ENCODE data around the gene KRTAP9-8. TPM values are rescaled to one million over a fixed set of nuclear protein-coding genes. Genes with fewer than 3 reads are reported as not detected.

The KRTAP9-8 gene
- total RNA-seq, 2 donors from 2014 or later, result not detected

DNA sequence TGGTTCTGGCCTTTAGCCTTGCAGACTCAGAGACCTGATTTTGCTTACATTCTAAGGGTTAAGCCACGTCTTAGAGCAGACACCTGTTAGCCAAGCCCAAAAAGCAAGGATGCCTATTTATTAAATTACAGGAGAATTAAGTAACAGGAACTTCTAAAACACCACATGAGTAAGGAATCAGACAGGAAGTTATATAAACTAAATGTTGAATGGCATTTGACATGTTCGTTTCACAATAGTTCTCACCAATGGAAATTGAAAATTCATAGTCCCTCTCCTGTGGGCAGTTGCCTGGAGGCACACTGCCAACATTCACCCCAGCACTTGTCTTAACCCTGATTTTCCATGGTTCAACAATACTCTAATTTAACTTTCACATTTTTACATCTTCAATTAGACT is 46.7 kb downstream of the KRTAP9-8 start:
- DNase-seq (ENCODE audit: low spot score in 2 of 2) (no peak), ATAC-seq (no peak)
- Mint-ChIP-seq H3K36me3 (no peaks in the 10 kb centered on the region), H3K9me3 (peaks cover 0 to 4% of the 10 kb centered on the region in 2 donors), H3K27ac (no peak overlapping the region)

DNA sequence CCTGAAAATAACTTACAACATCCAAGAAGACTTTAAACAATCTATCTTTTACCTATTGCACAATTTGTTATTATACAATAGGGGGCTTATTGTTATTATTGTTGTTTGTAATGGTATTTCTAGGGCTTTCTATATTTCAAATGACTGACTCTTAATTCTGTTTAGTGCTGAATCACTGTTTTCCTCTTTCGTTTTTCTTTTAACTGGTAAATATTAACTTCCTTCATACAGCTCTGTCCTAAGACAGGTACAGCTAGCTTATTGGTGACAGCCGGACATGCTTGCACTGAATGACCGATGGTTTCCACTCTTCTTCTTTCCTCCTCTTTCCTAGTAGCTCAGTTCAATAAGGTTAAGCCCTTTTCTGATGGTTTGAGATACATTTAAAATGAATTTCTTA is 49.3 kb downstream of the KRTAP9-8 start:
- no peaks in the 10 kb centered on the region for H3K9me3 Mint-ChIP-seq
- no peak for DNase-seq (ENCODE audit: low spot score in 2 of 2)
- no peak overlapping the region for H3K27ac Mint-ChIP-seq
- ATAC-seq, result no peak
- H3K36me3 Mint-ChIP-seq, result no peaks in the 10 kb centered on the region

Other genes with a start within 250 kb of the KRTAP9-8 start
- not detected for gene KRTAP3-3, start 243.8 kb upstream of the KRTAP9-8 start, total RNA-seq
- gene KRTAP3-2, start 238.1 kb upstream of the KRTAP9-8 start, total RNA-seq, result not detected
- not detected for gene KRTAP3-1, start 228.9 kb upstream of the KRTAP9-8 start, total RNA-seq
- gene KRTAP1-5, start 210.8 kb upstream of the KRTAP9-8 start, total RNA-seq, result not detected
- gene KRTAP1-4, start 207.8 kb upstream of the KRTAP9-8 start, total RNA-seq, result not detected
- not detected for gene KRTAP1-3, start 203.1 kb upstream of the KRTAP9-8 start, total RNA-seq
- gene KRTAP1-1, start 196.5 kb upstream of the KRTAP9-8 start, total RNA-seq, result not detected
- gene KRTAP2-1, start 190.7 kb upstream of the KRTAP9-8 start, total RNA-seq, result not detected
- gene KRTAP2-2, start 182.8 kb upstream of the KRTAP9-8 start, total RNA-seq, result not detected
- gene KRTAP2-3, start 177.9 kb upstream of the KRTAP9-8 start, total RNA-seq, result not detected
- gene KRTAP2-4, start 172.1 kb upstream of the KRTAP9-8 start, total RNA-seq, result not detected
- not detected for gene KRTAP4-7, start 153.8 kb upstream of the KRTAP9-8 start, total RNA-seq
- not detected for gene KRTAP4-8, start 139.9 kb upstream of the KRTAP9-8 start, total RNA-seq
- not detected for gene KRTAP4-16, start 135.8 kb upstream of the KRTAP9-8 start, total RNA-seq
- not detected for gene KRTAP4-9, start 132.6 kb upstream of the KRTAP9-8 start, total RNA-seq
- gene KRTAP4-11, start 119.6 kb upstream of the KRTAP9-8 start, total RNA-seq, result not detected
- gene KRTAP4-12, start 113.8 kb upstream of the KRTAP9-8 start, total RNA-seq, result not detected
- gene KRTAP4-6, start 97.5 kb upstream of the KRTAP9-8 start, total RNA-seq, result not detected
- gene KRTAP4-5, start 88.2 kb upstream of the KRTAP9-8 start, total RNA-seq, result not detected
- gene KRTAP4-4, start 77.3 kb upstream of the KRTAP9-8 start, total RNA-seq, result not detected
- gene KRTAP4-3, start 69.8 kb upstream of the KRTAP9-8 start, total RNA-seq, result not detected
- gene KRTAP4-2, start 59.8 kb upstream of the KRTAP9-8 start, total RNA-seq, result not detected
- not detected for gene KRTAP4-1, start 53.1 kb upstream of the KRTAP9-8 start, total RNA-seq
- gene KRTAP9-1, start 48.1 kb upstream of the KRTAP9-8 start, total RNA-seq, result not detected
- not detected for gene KRTAP9-2, start 11.4 kb upstream of the KRTAP9-8 start, total RNA-seq
- not detected for gene KRTAP9-3, start 5.5 kb upstream of the KRTAP9-8 start, total RNA-seq
- not detected for gene KRTAP9-4, start 11.7 kb downstream of the KRTAP9-8 start, total RNA-seq
- gene KRTAP9-9, start 17.4 kb downstream of the KRTAP9-8 start, total RNA-seq, result not detected
- gene KRTAP9-6, start 27.4 kb downstream of the KRTAP9-8 start, total RNA-seq, result not detected
- gene KRTAP9-7, start 37.7 kb downstream of the KRTAP9-8 start, total RNA-seq, result not detected
- not detected for gene KRTAP29-1, start 64.9 kb downstream of the KRTAP9-8 start, total RNA-seq
- gene KRTAP16-1, start 71.3 kb downstream of the KRTAP9-8 start, total RNA-seq, result not detected
- gene KRTAP17-1, start 77.7 kb downstream of the KRTAP9-8 start, total RNA-seq, result not detected
- gene KRT33A, start 112.8 kb downstream of the KRTAP9-8 start, total RNA-seq, result not detected
- not detected for gene KRT33B, start 131.8 kb downstream of the KRTAP9-8 start, total RNA-seq
- not detected for gene KRT34, start 144.3 kb downstream of the KRTAP9-8 start, total RNA-seq
- gene KRT31, start 159.6 kb downstream of the KRTAP9-8 start, total RNA-seq, result not detected
- gene KRT37, start 186.6 kb downstream of the KRTAP9-8 start, total RNA-seq, result not detected
- not detected for gene KRT38, start 203.0 kb downstream of the KRTAP9-8 start, total RNA-seq
- not detected for gene KRT32, start 229.4 kb downstream of the KRTAP9-8 start, total RNA-seq
- gene KRT35, start 243.2 kb downstream of the KRTAP9-8 start, total RNA-seq, result not detected